ENCODE results near the gene SEL1L3.
A peak's percentile ranks its signal among the peaks of the same experiment; 100 is the strongest.

Gene SEL1L3

DNA sequence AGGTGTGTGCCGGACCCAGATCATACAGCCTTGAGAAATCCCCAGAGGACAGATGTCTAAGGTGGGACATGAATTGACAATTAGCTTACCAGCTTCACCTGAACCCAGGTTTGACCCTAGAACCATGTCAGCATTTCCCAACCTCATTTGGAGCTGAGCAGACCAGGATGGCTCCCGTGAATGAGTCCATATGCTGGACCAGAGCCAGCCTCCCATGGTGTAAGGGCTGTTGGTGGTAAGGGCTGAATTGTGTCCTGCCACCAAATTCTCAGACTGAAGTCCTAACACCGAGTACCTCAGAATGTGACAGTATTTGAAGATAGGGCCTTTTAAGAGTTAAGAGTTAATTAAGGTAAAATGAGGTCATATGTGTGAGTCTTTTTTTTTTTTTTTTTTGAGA lies 118.8 kb downstream of the SEL1L3 start:
- no peak for DNase-seq (ENCODE audit: low spot score)

DNA sequence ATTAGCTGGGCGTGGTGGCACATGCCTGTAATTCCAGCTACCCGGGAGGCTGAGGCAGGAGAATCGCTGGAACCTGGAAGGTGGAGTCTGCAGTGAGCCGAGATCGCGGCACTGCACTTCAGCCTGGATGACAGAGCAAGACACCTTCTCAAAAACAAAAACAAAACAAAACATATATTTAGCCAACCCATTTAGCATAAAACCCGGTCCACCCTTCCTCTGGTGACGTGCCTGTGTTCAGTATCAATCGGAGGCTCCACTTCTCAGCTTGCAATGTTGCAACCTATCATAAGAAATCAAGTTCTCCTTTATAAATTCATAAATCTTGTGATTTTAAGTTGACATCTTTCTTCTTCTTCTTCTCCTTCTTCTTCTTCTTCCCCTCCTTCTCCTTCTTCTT lies 133.2 kb downstream of the SEL1L3 start:
- DNase-seq (ENCODE audit: low spot score): no peak

DNA sequence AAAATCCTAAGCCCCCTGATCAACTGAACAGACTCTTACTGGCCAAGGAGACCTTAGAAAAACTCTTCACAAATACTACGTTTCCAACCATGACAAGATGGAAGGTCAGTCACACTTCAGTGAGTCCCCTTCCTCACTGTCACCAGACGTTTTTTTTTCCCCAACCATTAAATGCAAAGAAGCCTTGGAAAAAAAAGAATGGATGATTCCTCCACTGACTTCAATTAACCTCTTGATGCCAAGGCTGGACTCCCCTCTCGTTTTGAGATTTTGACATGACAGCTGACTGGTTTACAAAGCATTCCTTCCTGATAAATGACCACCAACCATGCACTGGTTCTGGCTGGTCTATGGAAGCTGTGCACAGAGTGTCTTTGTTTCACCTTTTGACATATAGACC lies 133.9 kb downstream of the SEL1L3 start:
- no peak for DNase-seq (ENCODE audit: low spot score)

DNA sequence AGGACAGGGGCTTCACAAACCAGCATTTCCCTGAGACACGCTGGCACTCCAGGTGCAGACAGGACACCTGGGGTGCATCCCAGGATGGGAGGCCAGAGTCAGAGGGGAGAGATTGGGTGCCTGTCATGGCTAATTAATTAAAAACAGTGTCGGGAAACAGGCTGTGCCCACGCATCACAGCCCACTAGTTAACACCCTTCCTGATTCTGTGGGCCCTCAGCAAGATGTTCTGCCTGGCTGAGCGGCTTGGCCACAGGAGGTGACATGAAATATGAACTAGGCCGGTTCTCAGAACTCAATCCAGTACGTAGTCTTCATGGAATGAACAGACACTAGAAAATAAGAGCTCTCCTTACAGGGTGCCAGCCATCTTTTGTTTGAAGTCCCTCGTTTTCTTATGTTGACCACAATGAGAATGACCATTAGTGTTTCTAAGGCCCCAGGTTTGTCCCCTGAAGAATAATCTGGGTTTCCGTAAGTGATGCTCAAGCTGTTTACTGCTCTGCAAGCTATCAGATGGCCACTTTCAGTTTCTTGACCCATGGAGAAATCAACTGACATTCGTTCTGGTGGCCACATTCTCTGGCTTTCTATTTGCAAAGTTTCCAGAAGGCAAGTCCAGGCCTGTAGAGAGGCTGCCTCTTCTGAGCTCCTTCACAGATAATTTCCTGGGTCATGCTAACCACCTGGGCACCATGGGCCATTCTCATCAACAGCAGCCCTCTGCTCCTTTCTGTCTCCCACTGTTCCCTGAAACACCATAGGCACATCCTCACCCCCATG lies 134.9 kb downstream of the SEL1L3 start:
- no peak for DNase-seq (ENCODE audit: low spot score)

DNA sequence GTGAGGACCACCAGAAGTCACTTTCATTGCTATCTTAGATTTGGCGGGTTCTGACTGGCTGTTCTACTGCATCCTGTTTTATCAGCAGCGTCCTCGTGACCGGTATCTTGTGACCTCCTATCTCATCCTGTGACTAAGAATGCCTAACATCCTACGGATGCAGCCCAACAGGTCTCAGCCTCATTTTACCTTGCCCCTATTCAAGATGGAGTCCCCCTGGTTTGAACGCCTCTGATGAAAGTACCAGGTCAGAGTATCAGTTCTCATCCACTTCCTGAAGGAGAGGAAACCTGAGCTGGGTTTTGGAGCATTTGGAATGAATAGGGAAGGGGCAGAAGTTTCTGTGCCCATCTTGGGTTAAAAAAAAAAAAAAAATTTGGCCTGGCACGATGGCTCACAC lies 136.9 kb downstream of the SEL1L3 start:
- DNase-seq (ENCODE audit: low spot score): no peak

DNA sequence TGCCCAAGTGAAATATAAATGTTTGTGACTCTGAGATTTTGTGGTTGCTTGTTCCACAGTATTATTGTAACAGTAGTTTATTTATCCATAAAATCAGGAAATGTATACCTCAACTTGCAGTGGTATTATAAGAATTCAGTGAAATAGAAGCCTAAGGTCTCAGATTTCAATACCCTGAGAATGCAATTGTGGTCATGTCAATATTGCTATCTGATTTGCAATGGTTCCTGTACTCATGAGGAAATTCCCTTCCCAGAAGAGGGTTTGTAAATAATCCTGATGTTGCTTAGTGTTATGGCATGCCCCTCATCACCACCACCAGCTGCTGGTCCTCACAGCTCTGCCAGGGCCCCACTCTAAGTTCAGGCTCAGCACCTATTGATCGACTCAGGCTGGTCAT lies 139.4 kb downstream of the SEL1L3 start:
- DNase-seq (ENCODE audit: low spot score): no peak

DNA sequence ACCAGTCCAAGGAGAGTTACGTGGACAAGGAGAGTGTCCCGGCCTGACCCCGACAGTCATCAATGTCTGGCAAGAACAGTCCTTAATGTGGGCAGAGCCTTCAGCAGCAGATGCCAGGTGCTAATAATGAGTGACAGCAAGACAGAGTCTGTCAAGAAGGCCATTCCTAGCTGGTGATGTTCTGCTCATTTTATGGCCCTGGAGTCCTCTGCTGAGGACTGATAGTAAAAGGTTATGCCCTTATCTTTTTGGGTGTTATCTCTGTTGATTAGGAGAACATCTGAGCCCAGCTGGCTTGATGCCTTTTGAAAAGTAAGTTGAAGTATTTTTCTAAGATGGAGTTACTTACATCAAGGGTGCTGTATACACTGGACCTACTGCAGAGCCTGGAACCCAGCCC lies 139.8 kb downstream of the SEL1L3 start:
- DNase-seq (ENCODE audit: low spot score): no peak

DNA sequence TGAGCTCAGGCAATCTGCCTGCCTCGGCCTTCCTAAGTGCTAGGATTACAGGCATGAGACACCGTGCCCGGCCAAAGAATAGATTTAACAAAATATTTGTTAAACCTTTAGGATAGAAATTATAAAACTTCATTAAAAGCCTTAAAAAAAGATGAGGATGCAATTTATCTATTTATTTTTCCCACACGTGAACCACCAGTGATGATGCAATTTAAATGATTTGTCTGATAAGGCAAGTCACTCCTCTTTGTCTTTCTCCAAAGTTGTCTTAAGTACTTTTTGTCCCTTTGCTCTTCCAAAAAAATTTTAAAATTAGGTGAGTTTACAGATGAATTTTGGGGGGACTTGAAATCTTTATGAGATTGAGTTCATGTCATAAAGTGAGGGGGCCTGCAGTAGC lies 149.0 kb downstream of the SEL1L3 start:
- DNase-seq (ENCODE audit: low spot score): no peak

DNA sequence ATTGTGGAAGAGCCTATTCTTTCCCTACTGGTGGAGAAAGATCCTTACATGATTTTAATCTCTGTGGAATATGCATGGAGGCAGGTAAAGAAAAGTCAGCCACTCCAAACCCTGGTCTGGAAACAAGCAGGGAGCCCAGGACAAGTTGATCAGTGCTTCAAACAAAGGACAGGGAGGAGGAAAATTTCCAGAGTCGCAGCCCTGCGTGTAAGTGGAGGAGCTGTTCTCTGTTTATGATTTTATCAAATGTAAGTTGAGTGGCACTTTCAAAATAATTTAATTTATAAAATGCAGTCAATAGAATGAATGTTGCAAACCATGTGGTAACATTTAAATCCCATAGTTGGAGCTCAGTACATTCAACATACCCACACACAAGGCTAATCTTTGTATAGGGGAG lies 150.2 kb downstream of the SEL1L3 start:
- no peak for DNase-seq (ENCODE audit: low spot score)

DNA sequence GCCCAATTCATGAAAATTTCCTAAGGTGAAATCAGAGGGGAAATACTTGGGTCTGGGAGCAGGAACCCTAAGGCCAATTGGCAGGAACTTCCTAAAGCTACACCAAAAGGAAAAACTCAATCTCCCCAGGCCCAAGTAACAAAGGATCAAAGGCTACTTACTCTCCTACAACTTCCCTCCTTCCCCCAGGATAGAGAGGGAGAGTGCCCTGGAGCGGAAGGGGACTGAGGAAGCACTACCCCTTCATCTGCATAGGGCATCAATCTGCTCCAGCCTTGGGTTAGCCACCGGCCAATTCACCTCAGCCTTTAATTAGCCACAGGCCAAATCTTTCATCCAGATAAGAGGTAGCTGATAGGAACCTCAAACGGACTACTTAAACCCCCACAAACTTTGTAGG lies 152.2 kb downstream of the SEL1L3 start:
- DNase-seq (ENCODE audit: low spot score): no peak

DNA sequence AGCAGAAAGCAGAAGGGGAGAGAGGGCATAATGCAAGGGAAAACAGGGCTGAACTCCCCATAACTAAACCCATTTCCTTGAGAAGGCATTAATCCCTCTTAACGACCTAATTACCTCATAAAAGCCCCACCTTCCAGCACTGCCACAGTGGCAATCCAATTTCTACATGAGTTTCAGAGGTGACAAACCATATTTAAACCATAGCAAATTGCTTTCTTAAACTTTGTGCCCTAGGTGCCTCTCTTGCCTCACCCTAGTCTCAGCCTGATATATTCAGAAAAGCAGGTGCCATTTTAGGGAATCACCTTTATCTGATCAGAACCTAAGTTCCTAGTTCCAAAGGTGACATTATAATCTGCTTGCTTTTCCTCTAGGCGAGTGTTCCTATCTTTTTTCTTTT lies 158.3 kb downstream of the SEL1L3 start:
- no peak for DNase-seq (ENCODE audit: low spot score)

DNA sequence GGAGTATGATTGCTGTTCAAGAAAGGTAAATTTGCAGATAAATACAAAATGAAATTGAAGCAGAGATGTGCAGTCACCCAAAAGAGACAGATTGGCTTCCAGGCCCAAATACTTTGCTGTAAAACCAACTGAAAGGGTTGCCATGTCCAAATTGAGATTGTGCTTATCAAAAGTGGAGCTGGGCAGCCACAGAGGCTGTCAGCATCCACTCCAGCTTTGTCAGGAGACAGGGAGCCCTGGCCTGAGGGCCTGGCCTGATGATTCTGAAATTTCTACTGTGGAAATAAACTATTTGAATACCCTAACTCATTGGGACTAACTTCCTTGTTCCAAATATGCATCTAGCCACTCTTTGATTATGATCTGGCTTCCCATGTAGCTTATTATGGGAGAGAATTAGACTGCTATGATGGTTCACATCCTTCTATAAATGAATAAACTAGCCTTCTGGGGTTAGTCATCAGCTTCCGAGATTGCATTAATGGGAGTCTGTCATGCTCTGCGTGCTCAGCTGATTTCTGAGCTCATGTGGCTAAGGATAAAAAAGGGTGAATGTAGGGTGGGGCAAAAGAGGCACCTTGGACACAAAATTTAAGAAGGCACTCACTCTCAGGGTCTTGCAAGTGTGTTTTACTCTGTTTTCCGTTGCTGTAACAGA lies 158.9 kb downstream of the SEL1L3 start:
- DNase-seq (ENCODE audit: low spot score): peak; percentile 20

DNA sequence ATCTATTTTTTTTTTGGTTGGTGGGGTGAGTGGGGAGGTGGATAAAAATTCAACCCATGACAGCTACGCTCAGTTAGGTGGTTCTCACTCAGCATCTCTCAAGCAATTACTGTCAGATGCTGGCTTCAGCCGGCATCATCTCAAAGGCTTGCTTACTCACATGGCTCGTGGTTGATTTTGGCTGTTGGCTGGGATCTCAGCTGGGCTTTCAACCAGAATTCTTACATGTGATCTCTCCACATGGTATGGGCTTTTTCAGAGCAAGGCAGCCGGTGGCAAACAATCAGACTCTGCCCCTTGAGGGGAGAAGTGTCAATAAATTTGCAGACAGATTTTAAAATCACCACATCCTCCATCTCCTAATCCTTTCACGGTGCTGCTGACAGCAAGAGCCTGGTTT lies 159.9 kb downstream of the SEL1L3 start:
- peak; percentile 76 for DNase-seq (ENCODE audit: low spot score)

DNA sequence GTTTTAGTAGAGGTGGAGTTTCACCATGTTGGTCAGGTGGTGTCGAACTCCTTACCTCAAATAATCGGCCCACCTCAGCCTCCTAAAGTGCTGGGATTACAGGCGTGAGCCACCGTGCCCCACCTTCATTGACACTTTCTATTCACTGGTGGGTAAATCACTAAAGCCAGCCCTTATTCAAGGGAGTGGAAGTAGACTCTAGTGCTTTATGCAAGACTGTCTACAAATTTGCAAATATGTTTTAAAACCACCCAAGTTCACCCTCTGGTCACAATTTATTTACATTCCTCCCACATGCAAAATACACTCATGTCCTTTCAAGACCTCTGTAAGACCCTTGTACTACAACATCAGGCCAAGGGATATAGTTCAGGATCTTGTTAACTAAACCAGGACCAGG lies 162.1 kb downstream of the SEL1L3 start:
- no peak for DNase-seq (ENCODE audit: low spot score)

DNA sequence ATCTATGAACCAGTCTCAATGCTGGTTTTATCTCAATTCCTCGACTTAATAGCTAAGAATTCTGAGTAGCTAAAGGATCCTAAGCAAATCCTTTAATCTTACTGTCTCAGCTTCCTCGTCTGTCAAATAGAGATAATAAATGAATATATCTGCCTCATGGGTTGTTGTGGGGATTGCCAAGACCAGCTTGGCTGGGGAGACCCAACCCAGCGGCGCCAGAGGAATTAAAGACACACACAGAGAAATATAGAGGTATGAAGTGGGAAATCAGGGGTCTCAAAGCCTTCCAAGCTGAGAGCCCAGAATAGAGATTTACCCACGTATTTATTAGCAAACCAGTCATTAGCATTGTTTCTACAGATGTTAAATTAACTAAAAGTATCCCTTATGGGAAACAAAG lies 165.3 kb downstream of the SEL1L3 start:
- DNase-seq (ENCODE audit: low spot score): no peak

Data from GM03348 (cell line).